ENCODE results near the gene HM13. TPM values are rescaled to one million over a fixed set of nuclear protein-coding genes. Genes with fewer than 3 reads are reported as not detected.

Gene HM13
- total and polyA plus RNA-seq, 9 of the 15 experiments (the other 6 are each of a cell fraction or from before 2014, with no cell fraction given) = 7.7 to 136 (median 74.5) TPM

DNA sequence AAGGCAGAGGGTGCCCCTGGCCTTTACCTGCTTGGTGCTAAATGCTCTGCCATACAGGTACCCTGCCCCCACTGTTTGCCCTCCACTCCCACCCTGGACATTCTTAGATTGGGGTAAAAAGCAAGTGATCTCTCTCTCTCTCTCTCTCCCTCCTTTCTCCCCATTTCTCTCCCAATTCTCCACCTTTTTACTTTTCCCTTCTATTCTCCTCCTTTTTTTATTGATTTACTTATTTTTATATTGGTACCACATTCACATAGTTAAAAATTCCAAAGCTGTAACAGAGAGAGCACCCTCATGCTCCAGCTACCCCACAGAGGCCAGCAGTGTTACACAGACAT lies 53.1 kb downstream of the HM13 start:
- intact Hi-C loops (cut with micrococcal nuclease) (no loop called here), in situ Hi-C loops (cut with MboI) (no loop called here)
- POLR2A ChIA-PET = interaction anchor here (0.6 to 5.9 kb wide), 5 partner anchors 22 to 67 kb away, joined by 3 to 73 read pairs (median 7); partner anchors contain the start of gene ID1
- H3K27me3 ChIP-seq (ENCODE audit: control insufficient read depth in 2 of 2, insufficient read depth in 2 of 2, low read length in 2 of 2) = no peaks in the 10 kb centered on the region
- no peak overlapping the region for H3K9ac ChIP-seq (ENCODE audit: insufficient read depth in 1 of 2, low read depth in 2 of 2, low read length in 2 of 2)
- H3K27ac ChIP-seq (ENCODE audit: extremely low read depth, low read depth, low read length) = no peak overlapping the region
- peaks cover 14 to 49% of the 10 kb centered on the region in 2 experiments; a peak in 4 of 5 replicates for H3K4me1 ChIP-seq (replicated peaks in 1 of 2; ENCODE audit: control insufficient read depth in 2 of 2, insufficient read depth in 2 of 2, low read length in 2 of 2)
- no peak overlapping the region for H3K4me2 ChIP-seq (ENCODE audit: insufficient read depth, low read length)
- ATAC-seq = no peak
- no TSS peak for BruUV-seq (replicated peaks)
- CTCF ChIA-PET (ENCODE audit: low intra/inter-chr PET ratio) = interaction anchor here (0.6 to 12.8 kb wide), 3 partner anchors 10 to 45 kb away, joined by 3 to 304 read pairs (median 6); no protein-coding TSS in a partner anchor
- TF ChIP-seq MYC (IDR thresholded peaks at IDR 0.05; ENCODE audit: low read depth, low read length) = no peak
- TF ChIP-seq MYC (CRISPR knock-in tag; IDR thresholded peaks at IDR 0.05; ENCODE audit: borderline replicate concordance, low read depth) = no peak
- TF ChIP-seq ZZZ3 (IDR thresholded peaks at IDR 0.05) = no peak
- no peak for TF ChIP-seq POLR2AphosphoS5 (IDR thresholded peaks at IDR 0.05; ENCODE audit: control insufficient read depth, insufficient read depth, low read depth, low read length)
- no peak for TF ChIP-seq E4F1 (CRISPR knock-in tag; IDR thresholded peaks at IDR 0.05; ENCODE audit: borderline replicate concordance)
- TF ChIP-seq ATF7 (IDR thresholded peaks at IDR 0.05) = no peak
- TF ChIP-seq BCL6 (CRISPR knock-in tag; IDR thresholded peaks at IDR 0.05) = no peak
- TF ChIP-seq XRCC3 (IDR thresholded peaks at IDR 0.05) = no peak
- no peak for TF ChIP-seq HSF4 (CRISPR knock-in tag; IDR thresholded peaks at IDR 0.05; ENCODE audit: borderline replicate concordance)
- no peak for TF ChIP-seq ZNF384 (IDR thresholded peaks at IDR 0.05; ENCODE audit: low read depth, low read length)
- no peak for TF ChIP-seq ZNF431 (CRISPR knock-in tag; IDR thresholded peaks at IDR 0.05)
- no peak for TF ChIP-seq STAG1 (CRISPR knock-in tag; IDR thresholded peaks at IDR 0.05; ENCODE audit: borderline replicate concordance)
- TF ChIP-seq MEF2D (tag; conservative IDR thresholded peaks at IDR 0.05; ENCODE audit: low read depth) = no peak
- no peak for TF ChIP-seq ARID4B (CRISPR knock-in tag; IDR thresholded peaks at IDR 0.05)
- TF ChIP-seq NEUROD1 (IDR thresholded peaks at IDR 0.05; ENCODE audit: borderline replicate concordance, low read depth, low read length, partially characterized antibody) = no peak
- H3K9me1 ChIP-seq (ENCODE audit: control insufficient read depth, insufficient read depth, low read length) = no peaks in the 10 kb centered on the region
- H4K20me1 ChIP-seq (replicated peaks; ENCODE audit: control insufficient read depth, insufficient read depth, low read length) = no peaks in the 10 kb centered on the region
- H3K4me3 ChIP-seq = no peak overlapping the region
- peaks cover 81% of the 10 kb centered on the region for H3K36me3 ChIP-seq (ENCODE audit: control insufficient read depth, insufficient read depth, low read length)
- DNase-seq (ENCODE audit: extremely low read depth in 1 of 4, low spot score in 3 of 4) = no peak
- H3K9me3 ChIP-seq (replicated peaks; ENCODE audit: control insufficient read depth, insufficient read depth, low read depth, low read length) = no peaks in the 10 kb centered on the region
- no peak for FAIRE-seq
- no peak overlapping the region for H2AFZ ChIP-seq (ENCODE audit: low read depth, low read length)
- H3K79me2 ChIP-seq (ENCODE audit: control insufficient read depth, insufficient read depth, low read length) = peaks cover 4% of the 10 kb centered on the region; the same call in 1 of the 3 replicates
